PC-3 (cell line): ENCODE results near the gene RMC1. TPM values are rescaled to one million over a fixed set of nuclear protein-coding genes. Genes with fewer than 3 reads are reported as not detected.
A peak's percentile ranks its signal among the peaks of the same experiment; 100 is the strongest.

Source experiments
- ATAC-seq: fragments of 200-7000 bp; cut with Tn5 transposase; 2 replicates; pipeline ENCODE4 v1.9.1; 2020; ENCODE audit warnings: mild to moderate bottlenecking, moderate library complexity
- BruUV-seq: library from RNA; stranded (reverse); fragments of 400-500 nt; replicated peaks from 2 replicates; lab custom pipeline; 2021; lab: Mats Ljungman, UMichigan
- CTCF ChIA-PET: fragments of 300-600 bp; sonication (Branson Sonifier 250); formaldehyde crosslinking; loops from one replicate; lab custom pipeline; 2022; ENCODE audit warnings: antibody characterized with exemption; lab: Charles Lee
- POLR2A ChIA-PET: fragments of 300-600 bp; sonication (Branson Sonifier 250); formaldehyde crosslinking; loops from one replicate; lab custom pipeline; 2022; ENCODE audit warnings: antibody characterized with exemption; ENCODE audit not compliant: unreplicated experiment; lab: Charles Lee
- DNase-seq: peaks from one replicate; pipeline ENCODE4 v3.0.0-alpha.2; 2015
- H2AFZ ChIP-seq: fragments of 300-600 bp; sonication (generic); 2 replicates; pipeline ENCODE4 v1.6.0; 2016; ENCODE audit warnings: antibody characterized with exemption, low read length
- H3F3A ChIP-seq: fragments of 300-600 bp; sonication (generic); one replicate; pipeline ENCODE4 v1.6.0; 2017; ENCODE audit warnings: antibody characterized with exemption, low read length, control low read depth, mild to moderate bottlenecking; ENCODE audit not compliant: unreplicated experiment
- H3K27ac ChIP-seq: fragments of 300-600 bp; sonication (generic); 2 replicates; pipeline ENCODE4 v1.5.1; 2016; ENCODE audit warnings: mild to moderate bottlenecking, low read length
- H3K27me3 ChIP-seq: fragments of 300-600 bp; sonication (generic); 2 replicates; pipeline ENCODE4 v1.6.1; 2016; ENCODE audit warnings: low read length, mixed read lengths
- H3K36me3 ChIP-seq: fragments of 300-600 bp; sonication (generic); 2 replicates; pipeline ENCODE4 v1.6.1; 2016; ENCODE audit warnings: low read depth, mixed run types, low read length, mixed read lengths
- H3K4me1 ChIP-seq: fragments of 300-600 bp; sonication (generic); 2 replicates; pipeline ENCODE4 v1.5.1; 2016; ENCODE audit warnings: low read length; ENCODE audit not compliant: insufficient read depth
- H3K4me2 ChIP-seq: fragments of 300-600 bp; sonication (generic); 2 replicates; pipeline ENCODE4 v1.6.0; 2016; ENCODE audit warnings: low read length
- H3K4me3 ChIP-seq: fragments of 300-600 bp; sonication (generic); 2 replicates; pipeline ENCODE4 v1.5.1; 2016; ENCODE audit warnings: mild to moderate bottlenecking, low read length, mixed read lengths
- H3K79me2 ChIP-seq: fragments of 300-600 bp; sonication (generic); 2 replicates; pipeline ENCODE4 v1.6.1; 2017; ENCODE audit warnings: low read length, mixed read lengths
- H3K9ac ChIP-seq: fragments of 300-600 bp; sonication (generic); 2 replicates; pipeline ENCODE4 v1.6.0; 2016; ENCODE audit warnings: mild to moderate bottlenecking, low read length
- H3K9me2 ChIP-seq: fragments of 300-600 bp; sonication (generic); replicated peaks from 2 replicates; pipeline ENCODE4 v1.6.1; 2016; ENCODE audit warnings: mixed run types, low read length, mixed read lengths
- H3K9me3 ChIP-seq: fragments of 300-600 bp; sonication (generic); 2 replicates; pipeline ENCODE4 v1.6.1; 2016; ENCODE audit warnings: low read length, mixed read lengths
- H4K20me1 ChIP-seq: fragments of 300-600 bp; sonication (generic); 2 replicates; pipeline ENCODE4 v1.6.1; 2016; ENCODE audit warnings: low read length, mixed read lengths
- CTCF ChIP-seq: fragments of 300-600 bp; sonication (generic); conservative IDR thresholded peaks from 2 replicates; pipeline ENCODE4 v1.5.1; 2017; ENCODE audit warnings: antibody characterized with exemption, low read depth, mild to moderate bottlenecking, low read length
- EZH2 ChIP-seq: fragments of 300-600 bp; sonication (generic); IDR thresholded peaks from one replicate; pipeline ENCODE4 v1.6.1; 2017; ENCODE audit warnings: antibody characterized with exemption, mild to moderate bottlenecking, low read length; ENCODE audit not compliant: unreplicated experiment
- EZH2phosphoT487 ChIP-seq: fragments of 300-600 bp; sonication (generic); IDR thresholded peaks from 2 replicates; pipeline ENCODE4 v1.6.1; 2018; ENCODE audit warnings: mild to moderate bottlenecking, antibody characterized with exemption, low read length, borderline replicate concordance
- intact Hi-C: fragments of 100-400 bp; cut with micrococcal nuclease; formaldehyde crosslinking; loops from 2 replicates; pipeline ENCODE4 v1.9.0; 2023
- total RNA-seq: library from RNA; depleted of rRNA; stranded (reverse); fragments of >200 nt; gene quantifications from 2 replicates; pipeline ENCODE4 v1.2.3, GENCODE V29; 2014

The RMC1 gene
- total RNA-seq, 1 experiment from 2014 or later, result 23.2 TPM

- ATAC-seq, result no peak
- Histone ChIP-seq H3K27me3 (no peaks in the 10 kb centered on the region), H3K9me2 (no peaks in the 10 kb centered on the region), H3K4me2 (no peak overlapping the region), H3F3A (no peaks in the 10 kb centered on the region), H2AFZ (no peak overlapping the region), H3K9me3 (no peaks in the 10 kb centered on the region), H3K79me2 (no peaks in the 10 kb centered on the region), H3K36me3 (peaks cover 44% of the 10 kb centered on the region), H3K4me1 (peaks cover 22% of the 10 kb centered on the region), H3K4me3 (no peak overlapping the region), H3K9ac (no peak overlapping the region), H4K20me1 (no peaks in the 10 kb centered on the region), H3K27ac (no peak overlapping the region)
- DNase-seq, result no peak
- no TSS peak for BruUV-seq
- ChIA-PET POLR2A (no interaction called here), CTCF (no interaction called here)
- intact Hi-C loops, result loop anchor here (5.0 kb wide), 1 partner anchor 65 kb away; the partner anchor contains the start of gene NPC1
- TF ChIP-seq EZH2phosphoT487 (no peak), CTCF (no peak), EZH2 (no peak)
These were observed 18.6 kb downstream of the RMC1 start for GRCh38 chr18:23521907-23522306.

GRCh38 chr18:23523429-23524212 is 20.3 kb downstream of the RMC1 start:
- Histone ChIP-seq H3K79me2 (no peaks in the 10 kb centered on the region), H3K9me2 (no peaks in the 10 kb centered on the region), H3K9ac (peak overlapping the region; percentile 48), H4K20me1 (no peaks in the 10 kb centered on the region), H3K36me3 (peaks cover 50% of the 10 kb centered on the region), H3K27ac (peak overlapping the region; percentile 86), H3K4me1 (peaks cover 26% of the 10 kb centered on the region), H3F3A (no peaks in the 10 kb centered on the region), H3K9me3 (no peaks in the 10 kb centered on the region), H3K27me3 (no peaks in the 10 kb centered on the region), H3K4me2 (peak overlapping the region; percentile 69), H2AFZ (no peak overlapping the region), H3K4me3 (peak overlapping the region; percentile 29; the same call in 1 of the 2 replicates)
- TF ChIP-seq CTCF (no peak), EZH2phosphoT487 (no peak), EZH2 (no peak)
- ATAC-seq (peak; percentile 83), DNase-seq (peak; percentile 78)
- BruUV-seq, result no TSS peak
- intact Hi-C loops, result loop anchor here (5.0 kb wide), 1 partner anchor 64 kb away; the partner anchor contains the start of gene NPC1
- CTCF ChIA-PET, result interaction anchor here (0.6 kb wide), 1 partner anchor 21 kb away, joined by 3 read pairs; no protein-coding TSS in a partner anchor
- POLR2A ChIA-PET, result interaction anchor here (0.6 to 0.9 kb wide), 3 partner anchors 62 to 435 kb away, joined by 3 to 10 read pairs (median 3); no protein-coding TSS in a partner anchor
